Measurements from ENCODE around the gene GOLM1.

The GOLM1 gene

DNA sequence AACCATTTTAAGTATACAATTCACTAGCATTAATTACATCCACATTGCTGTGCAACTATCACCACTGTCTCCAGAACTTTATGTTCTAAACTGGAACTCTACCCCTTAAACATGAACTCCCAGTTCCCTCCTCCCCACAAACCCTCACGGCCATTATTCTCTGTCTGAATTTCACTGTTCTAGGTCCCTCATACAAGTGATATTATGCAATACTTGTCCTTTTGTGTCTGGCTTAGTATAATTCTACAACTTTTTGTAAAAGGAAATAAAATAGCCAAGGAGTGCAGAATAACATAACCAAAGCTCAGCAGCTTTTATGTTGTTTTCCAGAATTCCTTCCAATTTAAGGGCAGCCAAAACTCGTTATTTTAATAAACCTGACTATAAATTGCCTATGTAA is 105.2 kb downstream of the GOLM1 start:
- Histone ChIP-seq H3K79me2 (ENCODE audit: insufficient read depth, low read length) (no peaks in the 10 kb centered on the region), H3K9ac (ENCODE audit: low read depth, low read length) (no peak overlapping the region), H4K20me1 (ENCODE audit: insufficient read depth, low read length) (no peaks in the 10 kb centered on the region), H3K27me3 (ENCODE audit: insufficient read depth, low read length, poor library complexity) (no peaks in the 10 kb centered on the region), H3K36me3 (ENCODE audit: insufficient read depth, low read length) (peaks cover 27% of the 10 kb centered on the region), H3K4me1 (ENCODE audit: insufficient read depth, low read length) (no peaks in the 10 kb centered on the region), H3K27ac (ENCODE audit: low read length) (no peak overlapping the region), H3K4me2 (ENCODE audit: insufficient read depth, low read length) (no peak overlapping the region), H3K9me3 (ENCODE audit: insufficient read depth, low read length, severe bottlenecking) (no peaks in the 10 kb centered on the region), H2AFZ (ENCODE audit: low read depth, low read length) (no peak overlapping the region), H3K4me3 (ENCODE audit: low read depth in 1 of 2, low read length in 2 of 2) (no peak overlapping the region)
- no peak for TF ChIP-seq EZH2 (IDR thresholded peaks at IDR 0.05; ENCODE audit: borderline replicate concordance, low read depth, low read length, severe bottlenecking)
- TF ChIP-seq, protein P1, sequence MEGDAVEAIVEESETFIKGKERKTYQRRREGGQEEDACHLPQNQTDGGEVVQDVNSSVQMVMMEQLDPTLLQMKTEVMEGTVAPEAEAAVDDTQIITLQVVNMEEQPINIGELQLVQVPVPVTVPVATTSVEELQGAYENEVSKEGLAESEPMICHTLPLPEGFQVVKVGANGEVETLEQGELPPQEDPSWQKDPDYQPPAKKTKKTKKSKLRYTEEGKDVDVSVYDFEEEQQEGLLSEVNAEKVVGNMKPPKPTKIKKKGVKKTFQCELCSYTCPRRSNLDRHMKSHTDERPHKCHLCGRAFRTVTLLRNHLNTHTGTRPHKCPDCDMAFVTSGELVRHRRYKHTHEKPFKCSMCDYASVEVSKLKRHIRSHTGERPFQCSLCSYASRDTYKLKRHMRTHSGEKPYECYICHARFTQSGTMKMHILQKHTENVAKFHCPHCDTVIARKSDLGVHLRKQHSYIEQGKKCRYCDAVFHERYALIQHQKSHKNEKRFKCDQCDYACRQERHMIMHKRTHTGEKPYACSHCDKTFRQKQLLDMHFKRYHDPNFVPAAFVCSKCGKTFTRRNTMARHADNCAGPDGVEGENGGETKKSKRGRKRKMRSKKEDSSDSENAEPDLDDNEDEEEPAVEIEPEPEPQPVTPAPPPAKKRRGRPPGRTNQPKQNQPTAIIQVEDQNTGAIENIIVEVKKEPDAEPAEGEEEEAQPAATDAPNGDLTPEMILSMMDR (IDR thresholded peaks at IDR 0.05; ENCODE audit: borderline replicate concordance, extremely low read depth, low read length, poor library complexity, severe bottlenecking): no peak
- ATAC-seq (ENCODE audit: insufficient read depth, low read depth) (no peak), DNase-seq (no peak)

DNA sequence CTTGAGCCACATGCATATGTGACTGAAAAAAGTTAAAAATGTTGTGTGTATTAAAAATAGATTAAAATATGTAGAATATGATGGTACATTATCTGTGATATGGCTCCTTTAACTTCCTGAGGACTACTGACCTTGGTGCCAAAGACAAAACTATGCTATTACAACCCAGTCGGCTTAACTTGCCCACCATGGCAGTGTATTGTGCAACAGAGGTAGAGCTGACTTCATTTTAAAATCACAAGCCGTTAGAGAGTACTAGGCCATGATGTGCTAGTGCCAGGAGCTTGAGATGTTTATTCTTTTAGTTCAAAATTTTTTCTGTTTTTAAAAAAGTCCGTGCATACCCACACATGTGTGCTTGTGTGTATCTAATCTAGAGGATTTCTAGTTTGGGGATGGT is 112.1 kb downstream of the GOLM1 start:
- Histone ChIP-seq H3K4me1 (ENCODE audit: insufficient read depth, low read length) (no peaks in the 10 kb centered on the region), H2AFZ (ENCODE audit: low read depth, low read length) (no peak overlapping the region), H3K79me2 (ENCODE audit: insufficient read depth, low read length) (no peaks in the 10 kb centered on the region), H3K9me3 (ENCODE audit: insufficient read depth, low read length, severe bottlenecking) (no peaks in the 10 kb centered on the region), H3K4me3 (ENCODE audit: low read depth in 1 of 2, low read length in 2 of 2) (no peak overlapping the region), H3K27ac (ENCODE audit: low read length) (no peak overlapping the region), H4K20me1 (ENCODE audit: insufficient read depth, low read length) (no peaks in the 10 kb centered on the region), H3K9ac (ENCODE audit: low read depth, low read length) (no peak overlapping the region), H3K4me2 (ENCODE audit: insufficient read depth, low read length) (no peak overlapping the region), H3K36me3 (ENCODE audit: insufficient read depth, low read length) (peaks cover 28% of the 10 kb centered on the region), H3K27me3 (ENCODE audit: insufficient read depth, low read length, poor library complexity) (no peaks in the 10 kb centered on the region)
- TF ChIP-seq, protein P1 (IDR thresholded peaks at IDR 0.05; ENCODE audit: borderline replicate concordance, extremely low read depth, low read length, poor library complexity, severe bottlenecking): no peak
- TF ChIP-seq EZH2 (IDR thresholded peaks at IDR 0.05; ENCODE audit: borderline replicate concordance, low read depth, low read length, severe bottlenecking): no peak
- DNase-seq (no peak), ATAC-seq (ENCODE audit: insufficient read depth, low read depth) (no peak)

DNA sequence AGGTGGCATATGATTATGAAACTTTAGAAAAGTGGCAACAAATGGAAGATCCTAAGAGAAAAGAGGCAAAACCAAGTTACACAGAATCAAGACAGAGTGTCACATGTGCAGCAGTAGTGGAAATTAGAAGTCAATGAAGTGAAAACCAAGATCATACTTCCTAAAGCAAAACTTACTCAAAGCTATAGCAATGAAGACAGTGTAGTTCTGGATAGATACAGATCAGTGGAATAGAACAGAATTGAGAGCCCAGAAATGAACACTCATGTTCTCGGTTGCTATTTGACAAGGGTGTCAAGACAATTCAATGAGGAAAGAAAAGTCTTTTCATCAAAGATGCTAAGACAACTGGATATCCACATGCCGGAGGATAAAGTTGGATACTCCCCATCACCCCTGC is 114.9 kb downstream of the GOLM1 start:
- Histone ChIP-seq H3K9me3 (ENCODE audit: insufficient read depth, low read length, severe bottlenecking) (no peaks in the 10 kb centered on the region), H4K20me1 (ENCODE audit: insufficient read depth, low read length) (no peaks in the 10 kb centered on the region), H3K27ac (ENCODE audit: low read length) (no peak overlapping the region), H2AFZ (ENCODE audit: low read depth, low read length) (no peak overlapping the region), H3K4me1 (ENCODE audit: insufficient read depth, low read length) (no peaks in the 10 kb centered on the region), H3K4me2 (ENCODE audit: insufficient read depth, low read length) (no peak overlapping the region), H3K4me3 (ENCODE audit: low read depth in 1 of 2, low read length in 2 of 2) (no peak overlapping the region), H3K79me2 (ENCODE audit: insufficient read depth, low read length) (no peaks in the 10 kb centered on the region), H3K36me3 (ENCODE audit: insufficient read depth, low read length) (peaks cover 48% of the 10 kb centered on the region), H3K27me3 (ENCODE audit: insufficient read depth, low read length, poor library complexity) (no peaks in the 10 kb centered on the region), H3K9ac (ENCODE audit: low read depth, low read length) (no peak overlapping the region)
- ATAC-seq (ENCODE audit: insufficient read depth, low read depth) (no peak), DNase-seq (no peak)
- TF ChIP-seq, protein P1 (IDR thresholded peaks at IDR 0.05; ENCODE audit: borderline replicate concordance, extremely low read depth, low read length, poor library complexity, severe bottlenecking): no peak
- no peak for TF ChIP-seq EZH2 (IDR thresholded peaks at IDR 0.05; ENCODE audit: borderline replicate concordance, low read depth, low read length, severe bottlenecking)

DNA sequence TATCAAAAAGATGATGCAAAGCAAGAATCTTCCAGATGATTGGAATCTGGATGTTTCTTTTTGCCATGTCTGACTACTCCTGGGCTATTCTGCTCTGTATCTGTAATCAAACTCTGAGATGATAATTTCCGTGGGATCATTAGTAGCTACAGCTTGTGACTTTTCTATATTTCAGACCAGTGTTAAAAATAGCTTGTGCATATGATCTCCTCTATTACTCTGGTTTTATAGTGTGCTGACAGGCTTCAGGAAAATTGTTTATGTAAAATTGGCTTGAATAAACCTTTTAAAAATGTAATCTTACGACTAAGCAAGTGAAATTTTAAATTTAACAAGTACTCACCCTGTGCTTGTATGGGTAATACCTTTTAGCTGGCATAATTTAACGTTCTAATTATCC is 118.0 kb downstream of the GOLM1 start:
- Histone ChIP-seq H3K36me3 (ENCODE audit: insufficient read depth, low read length) (peaks cover 68% of the 10 kb centered on the region), H3K4me2 (ENCODE audit: insufficient read depth, low read length) (no peak overlapping the region), H2AFZ (ENCODE audit: low read depth, low read length) (no peak overlapping the region), H3K9me3 (ENCODE audit: insufficient read depth, low read length, severe bottlenecking) (no peaks in the 10 kb centered on the region), H4K20me1 (ENCODE audit: insufficient read depth, low read length) (no peaks in the 10 kb centered on the region), H3K4me1 (ENCODE audit: insufficient read depth, low read length) (no peaks in the 10 kb centered on the region), H3K9ac (ENCODE audit: low read depth, low read length) (no peak overlapping the region), H3K27ac (ENCODE audit: low read length) (no peak overlapping the region), H3K27me3 (ENCODE audit: insufficient read depth, low read length, poor library complexity) (no peaks in the 10 kb centered on the region), H3K4me3 (ENCODE audit: low read depth in 1 of 2, low read length in 2 of 2) (no peak overlapping the region), H3K79me2 (ENCODE audit: insufficient read depth, low read length) (no peaks in the 10 kb centered on the region)
- ATAC-seq (ENCODE audit: insufficient read depth, low read depth) (no peak), DNase-seq (no peak)
- TF ChIP-seq, protein P1 (IDR thresholded peaks at IDR 0.05; ENCODE audit: borderline replicate concordance, extremely low read depth, low read length, poor library complexity, severe bottlenecking): no peak
- no peak for TF ChIP-seq EZH2 (IDR thresholded peaks at IDR 0.05; ENCODE audit: borderline replicate concordance, low read depth, low read length, severe bottlenecking)
